Activated B cell treated with CpG ODN at 0.5 μM for 24 hours (primary cell): ENCODE data around the gene CHD2. TPM values are rescaled to one million over a fixed set of nuclear protein-coding genes. Genes with fewer than 3 reads are reported as not detected.

Experiments
- ATAC-seq: fragments of 200-7000 bp; cut with Tn5 transposase; one replicate; pipeline ENCODE4 v1.10.0; 2021; ENCODE audit warnings: low read depth, mild to moderate bottlenecking, moderate library complexity
- CTCF ChIA-PET: fragments of 350-600 bp; sonication (Branson Sonifier 250); formaldehyde crosslinking; loops from one replicate; lab custom pipeline; 2021; ENCODE audit warnings: antibody characterized with exemption; lab: Charles Lee
- POLR2A ChIA-PET: fragments of 350-600 bp; sonication (Branson Sonifier 250); formaldehyde crosslinking; loops from one replicate; lab custom pipeline; 2021; ENCODE audit warnings: antibody characterized with exemption; lab: Charles Lee
- DNase-seq: peaks from one replicate; pipeline ENCODE4 v3.0.0; 2022
- H3K27ac Mint-ChIP-seq: one replicate; pipeline ENCODE4 v1.8.0; 2020; ENCODE audit warnings: mixed read lengths
- H3K27me3 Mint-ChIP-seq: one replicate; pipeline ENCODE4 v1.8.0; 2021; ENCODE audit warnings: mixed read lengths
- H3K36me3 Mint-ChIP-seq: one replicate; pipeline ENCODE4 v1.8.0; 2021; ENCODE audit warnings: low read depth, mixed read lengths
- H3K4me1 Mint-ChIP-seq: one replicate; pipeline ENCODE4 v1.8.0; 2021; ENCODE audit warnings: mixed read lengths
- H3K4me3 Mint-ChIP-seq: one replicate; pipeline ENCODE4 v1.8.0; 2020; ENCODE audit warnings: mild to moderate bottlenecking, mixed read lengths
- H3K9me3 Mint-ChIP-seq: one replicate; pipeline ENCODE4 v1.8.0; 2020; ENCODE audit warnings: mixed read lengths
- CTCF ChIP-seq: fragments of 200-600 bp; IDR thresholded peaks from one replicate; pipeline ENCODE4 v1.8.0; 2022; ENCODE audit warnings: antibody characterized with exemption, mild to moderate bottlenecking
- intact Hi-C: fragments of 100-400 bp; cut with micrococcal nuclease; formaldehyde crosslinking; loops from one replicate; pipeline ENCODE4 v1.15.1; 2024
- total RNA-seq: library from RNA; stranded (reverse); gene quantifications from 2 replicates; pipeline ENCODE4 v1.2.3, GENCODE V29; 2022

Gene CHD2
- total RNA-seq, 1 donor from 2014 or later = 298 TPM

DNA sequence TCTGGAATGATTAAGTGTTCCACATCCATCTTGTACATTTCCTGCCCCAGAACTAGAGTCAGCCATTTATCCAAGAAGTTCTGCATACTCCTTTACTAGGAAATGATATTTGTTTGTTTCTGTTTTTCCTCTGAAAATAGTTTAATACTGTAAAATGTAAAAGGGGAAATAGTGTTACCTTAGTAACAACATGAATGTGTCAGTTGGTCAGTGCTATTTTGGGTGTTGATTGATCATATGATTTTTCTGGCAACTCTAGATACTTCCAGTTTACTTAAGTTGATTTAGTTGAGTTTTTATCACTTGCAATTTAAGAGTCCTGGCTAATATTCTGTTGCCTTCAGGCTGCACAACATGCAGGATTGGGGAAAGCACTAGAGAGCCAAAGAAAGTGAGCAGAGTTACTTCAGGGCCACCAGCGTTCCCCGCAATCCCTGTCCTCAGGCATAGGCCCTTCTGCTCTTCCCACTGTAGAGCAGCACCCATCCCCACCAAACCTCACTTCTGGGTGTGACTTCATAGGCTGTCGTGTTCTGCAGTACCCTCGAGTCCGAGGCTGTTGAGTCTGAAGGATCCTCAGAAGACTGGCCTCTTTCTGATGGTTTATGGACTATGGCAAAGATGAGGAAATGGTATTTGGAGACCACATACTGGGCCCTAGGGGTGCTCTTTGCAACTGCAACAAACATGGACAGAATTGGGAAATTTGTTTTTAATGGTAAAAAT, 69.0 kb downstream of the CHD2 start:
- Mint-ChIP-seq H3K4me1 (peaks cover 24% of the 10 kb centered on the region), H3K4me3 (no peak overlapping the region)

GRCh38 chr15:92970656-92971055, 70.5 kb downstream of the CHD2 start:
- Mint-ChIP-seq H3K36me3 (peaks cover 81% of the 10 kb centered on the region), H3K27ac (no peak overlapping the region), H3K4me3 (no peak overlapping the region), H3K4me1 (peaks cover 24% of the 10 kb centered on the region), H3K27me3 (no peaks in the 10 kb centered on the region), H3K9me3 (no peaks in the 10 kb centered on the region)
- DNase-seq (no peak), ATAC-seq (no peak)
- ChIA-PET CTCF (interaction anchor here (3.0 kb wide), 1 partner anchor 174 kb away, joined by 9 read pairs; no protein-coding TSS in a partner anchor), POLR2A (no interaction called here)
- intact Hi-C loops = loop anchor here (5.0 kb wide), 1 partner anchor 37 kb away; no protein-coding TSS in a partner anchor
- TF ChIP-seq CTCF = no peak

More for the DNA sequence above, 69.0 kb downstream of the CHD2 start:
- no peaks in the 10 kb centered on the region for H3K27me3 Mint-ChIP-seq
- no peak overlapping the region for H3K27ac Mint-ChIP-seq
- intact Hi-C loops = no loop called here
- peaks cover 81% of the 10 kb centered on the region for H3K36me3 Mint-ChIP-seq
- TF ChIP-seq CTCF = no peak
- CTCF ChIA-PET = interaction anchor here (1.5 kb wide), 1 partner anchor 32 kb away, joined by 3 read pairs; no protein-coding TSS in a partner anchor
- DNase-seq (no peak), ATAC-seq (no peak)
- POLR2A ChIA-PET = no interaction called here
- no peaks in the 10 kb centered on the region for H3K9me3 Mint-ChIP-seq

DNA sequence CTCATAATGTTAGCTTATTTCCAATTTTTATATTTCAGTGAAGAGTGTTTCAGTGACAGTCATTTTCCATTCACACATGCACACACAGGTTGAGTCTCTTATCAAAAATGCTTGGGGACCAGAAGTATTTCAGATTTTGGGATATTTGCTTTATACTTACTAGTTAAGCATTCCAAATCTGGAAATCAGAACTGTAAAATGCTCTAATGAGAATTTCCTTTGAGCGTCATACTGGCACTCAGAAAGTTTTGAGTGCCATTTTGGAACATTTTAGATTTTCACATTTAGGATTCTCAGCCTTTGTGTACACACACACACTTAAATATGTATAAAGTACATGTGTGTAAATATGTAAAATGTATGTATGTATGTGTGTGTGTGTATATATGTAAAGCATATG, 71.0 kb downstream of the CHD2 start:
- ATAC-seq = no peak
- intact Hi-C loops = loop anchor here (5.0 kb wide), 1 partner anchor 36 kb away; no protein-coding TSS in a partner anchor

GRCh38 chr15:92971713-92972112, 71.6 kb downstream of the CHD2 start:
- Mint-ChIP-seq H3K36me3 (peaks cover 86% of the 10 kb centered on the region), H3K4me3 (no peak overlapping the region), H3K4me1 (peaks cover 24% of the 10 kb centered on the region), H3K9me3 (no peaks in the 10 kb centered on the region), H3K27me3 (no peaks in the 10 kb centered on the region), H3K27ac (peak overlapping the region; percentile 38)
- no peak for TF ChIP-seq CTCF
- intact Hi-C loops = loop anchor here (2.0 to 5.0 kb wide), 2 partner anchors 13 to 36 kb away; no protein-coding TSS in a partner anchor
- ATAC-seq (no peak), DNase-seq (no peak)
- CTCF ChIA-PET = interaction anchor here (3.0 kb wide), 1 partner anchor 175 kb away, joined by 9 read pairs; no protein-coding TSS in a partner anchor
- POLR2A ChIA-PET = no interaction called here

More for the DNA sequence above, 71.0 kb downstream of the CHD2 start:
- no peak overlapping the region for H3K27ac Mint-ChIP-seq
- no peak for DNase-seq
- peaks cover 24% of the 10 kb centered on the region for H3K4me1 Mint-ChIP-seq
- H3K36me3 Mint-ChIP-seq = peaks cover 85% of the 10 kb centered on the region
- H3K27me3 Mint-ChIP-seq = no peaks in the 10 kb centered on the region
- ChIA-PET POLR2A (no interaction called here), CTCF (interaction anchor here (3.0 kb wide), 1 partner anchor 174 kb away, joined by 9 read pairs; no protein-coding TSS in a partner anchor)
- H3K9me3 Mint-ChIP-seq = no peaks in the 10 kb centered on the region
- no peak for TF ChIP-seq CTCF
- H3K4me3 Mint-ChIP-seq = no peak overlapping the region
